T-helper 1 cell treated with Interleukin-12 subunit alpha and Interleukin-12 subunit beta and Interleukin-4 antibody, amounts not matched to agents 30 μg/mL and 1 μg/mL, for 36 hours (primary cell): ENCODE results near the gene MYEOV.

Source experiments
- H3K27ac Mint-ChIP-seq: one replicate; pipeline ENCODE4 v1.8.0; 2021; ENCODE audit warnings: mild to moderate bottlenecking, mixed read lengths
- H3K27me3 Mint-ChIP-seq: one replicate; pipeline ENCODE4 v1.8.0; 2021; ENCODE audit warnings: low read depth, mixed read lengths
- H3K36me3 Mint-ChIP-seq: one replicate; pipeline ENCODE4 v1.8.0; 2021; ENCODE audit warnings: low read depth, mixed read lengths
- H3K4me1 Mint-ChIP-seq: one replicate; pipeline ENCODE4 v1.8.0; 2021; ENCODE audit warnings: low read depth, mixed read lengths
- H3K4me3 Mint-ChIP-seq: one replicate; pipeline ENCODE4 v1.8.0; 2021; ENCODE audit warnings: mild to moderate bottlenecking, moderate library complexity, mixed read lengths
- H3K9me3 Mint-ChIP-seq: one replicate; pipeline ENCODE4 v1.8.0; 2021; ENCODE audit warnings: mixed read lengths

Gene MYEOV

DNA sequence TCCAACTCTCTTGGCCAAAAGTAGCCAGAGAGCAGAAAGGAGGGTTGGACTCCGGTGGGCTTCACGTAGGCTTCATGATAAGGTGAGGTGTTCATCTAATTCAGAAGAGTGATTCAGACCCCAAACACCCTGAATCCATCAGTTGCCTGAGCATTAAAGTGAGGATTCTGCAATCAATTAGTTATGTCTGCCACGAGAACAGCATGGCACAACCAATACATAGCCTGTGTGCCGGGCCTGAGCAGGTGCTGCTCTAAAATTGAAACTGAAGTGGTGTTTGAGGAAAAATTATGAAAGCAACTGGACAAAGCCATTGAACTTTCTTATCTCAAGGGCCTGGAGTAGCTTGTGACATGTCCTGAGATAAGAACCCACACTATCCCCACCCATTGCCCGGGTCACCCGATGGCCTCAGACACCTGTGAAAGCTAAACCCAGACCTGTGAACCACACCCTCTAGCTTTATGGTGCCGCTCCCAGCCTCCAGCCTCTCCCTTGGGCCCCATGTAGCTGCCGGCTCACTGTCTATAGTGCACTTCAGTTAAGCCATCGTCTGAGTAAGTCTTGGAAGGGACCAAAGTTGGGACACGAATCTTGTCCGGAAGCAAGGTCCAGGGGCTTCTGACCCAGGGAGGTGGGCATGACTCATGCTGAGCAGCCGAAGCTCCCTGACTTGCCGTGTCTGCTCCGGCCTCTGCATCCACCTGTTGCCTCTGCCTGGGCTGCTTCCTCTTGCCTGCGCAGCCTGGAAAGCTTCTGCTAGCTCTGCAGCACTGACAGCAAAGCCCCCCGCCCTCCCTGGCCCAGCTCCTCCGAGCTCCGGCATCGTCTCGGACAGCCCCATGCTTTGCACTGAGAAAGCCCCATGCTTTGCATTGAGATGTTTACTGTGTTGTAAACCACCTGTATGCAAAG, 5.7 kb upstream of the MYEOV start:
- no peak overlapping the region for H3K4me3 Mint-ChIP-seq
- no peaks in the 10 kb centered on the region for H3K4me1 Mint-ChIP-seq
- no peaks in the 10 kb centered on the region for H3K27me3 Mint-ChIP-seq
- H3K27ac Mint-ChIP-seq = no peak overlapping the region
- H3K36me3 Mint-ChIP-seq = no peaks in the 10 kb centered on the region
- no peaks in the 10 kb centered on the region for H3K9me3 Mint-ChIP-seq

GRCh38 chr11:69288883-69289242, 5.1 kb upstream of the MYEOV start:
- no peaks in the 10 kb centered on the region for H3K27me3 Mint-ChIP-seq
- H3K27ac Mint-ChIP-seq = no peak overlapping the region
- no peak overlapping the region for H3K4me3 Mint-ChIP-seq
- no peaks in the 10 kb centered on the region for H3K4me1 Mint-ChIP-seq
- no peaks in the 10 kb centered on the region for H3K9me3 Mint-ChIP-seq
- no peaks in the 10 kb centered on the region for H3K36me3 Mint-ChIP-seq

DNA sequence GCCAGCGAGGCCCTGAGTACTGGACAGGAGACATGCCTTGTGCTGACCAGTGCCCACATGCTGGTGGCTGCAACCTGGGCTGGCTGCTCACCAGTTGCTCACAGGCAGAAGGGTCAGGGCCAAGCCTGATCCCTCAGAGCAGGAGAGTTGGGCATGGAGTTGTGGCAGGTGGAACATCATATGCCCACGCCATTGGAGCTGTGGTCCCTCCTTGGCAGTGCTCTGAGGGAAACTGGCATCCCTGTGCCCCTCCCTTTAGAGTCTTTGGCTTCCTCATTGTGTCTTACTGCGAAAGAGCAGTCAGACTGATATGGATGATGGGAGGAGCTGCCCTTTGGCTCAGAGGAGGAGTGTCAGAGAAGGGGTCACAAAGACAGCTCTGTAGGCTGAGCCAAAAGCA, 3.1 kb upstream of the MYEOV start:
- Mint-ChIP-seq H3K9me3 (no peaks in the 10 kb centered on the region), H3K36me3 (no peaks in the 10 kb centered on the region), H3K27ac (no peak overlapping the region), H3K4me1 (peaks cover 3% of the 10 kb centered on the region), H3K27me3 (peaks cover 3% of the 10 kb centered on the region), H3K4me3 (no peak overlapping the region)

DNA sequence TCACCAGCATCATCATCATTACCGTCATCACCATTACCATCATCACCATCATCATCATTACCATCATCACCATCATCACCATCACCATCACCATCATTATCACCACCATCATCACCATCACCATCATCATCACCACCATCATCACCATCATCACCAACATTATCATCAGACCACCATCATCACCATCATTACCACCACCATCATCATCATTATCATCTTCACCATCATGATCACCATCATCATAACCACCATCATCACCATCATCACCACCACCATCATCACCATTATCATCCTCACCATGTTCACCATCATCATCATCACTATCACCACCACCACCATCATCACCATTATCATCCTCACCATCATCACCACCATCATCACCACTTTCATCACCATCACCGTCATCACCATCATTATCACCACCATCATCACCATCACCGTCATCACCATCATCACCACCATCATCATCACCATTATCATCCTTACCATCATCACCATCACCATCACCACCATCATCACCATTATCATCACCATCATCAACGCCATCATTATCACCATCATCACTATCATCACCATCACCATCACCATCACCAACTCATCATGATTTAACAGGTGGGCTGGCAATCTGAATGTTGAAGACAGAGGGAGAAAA, 2.4 kb upstream of the MYEOV start:
- H3K9me3 Mint-ChIP-seq = no peaks in the 10 kb centered on the region
- peaks cover 3% of the 10 kb centered on the region for H3K27me3 Mint-ChIP-seq
- no peak overlapping the region for H3K27ac Mint-ChIP-seq
- no peaks in the 10 kb centered on the region for H3K36me3 Mint-ChIP-seq
- no peak overlapping the region for H3K4me3 Mint-ChIP-seq
- peaks cover 5% of the 10 kb centered on the region for H3K4me1 Mint-ChIP-seq

DNA sequence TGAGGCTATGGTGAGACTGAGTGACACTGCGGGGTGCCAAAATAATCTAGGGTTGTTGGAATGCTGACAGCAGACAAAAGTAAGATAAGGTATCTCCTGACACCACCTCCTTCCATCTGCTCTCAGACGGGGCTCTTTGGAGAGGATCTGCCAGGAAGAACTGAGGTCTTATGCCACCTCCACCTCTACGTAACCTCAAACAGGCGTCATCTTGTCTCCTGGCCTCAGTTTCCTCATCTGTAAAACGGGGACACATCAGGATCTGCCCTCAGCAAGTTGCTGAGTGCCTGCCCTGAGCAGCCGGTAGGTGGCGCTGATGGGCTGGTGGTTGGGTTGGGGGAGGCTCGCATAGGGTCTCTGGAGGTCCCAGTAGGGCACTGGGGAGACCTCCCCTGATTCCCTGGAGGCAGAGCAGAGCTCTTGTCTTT, 1.7 kb upstream of the MYEOV start:
- no peak overlapping the region for H3K27ac Mint-ChIP-seq
- H3K27me3 Mint-ChIP-seq = peaks cover 3% of the 10 kb centered on the region
- no peaks in the 10 kb centered on the region for H3K36me3 Mint-ChIP-seq
- no peaks in the 10 kb centered on the region for H3K9me3 Mint-ChIP-seq
- H3K4me1 Mint-ChIP-seq = peaks cover 12% of the 10 kb centered on the region
- no peak overlapping the region for H3K4me3 Mint-ChIP-seq

GRCh38 chr11:69293087-69293486, 868 bp upstream of the MYEOV start:
- Mint-ChIP-seq H3K36me3 (no peaks in the 10 kb centered on the region), H3K4me1 (peaks cover 20% of the 10 kb centered on the region), H3K4me3 (no peak overlapping the region), H3K27me3 (peaks cover 3% of the 10 kb centered on the region), H3K27ac (no peak overlapping the region), H3K9me3 (no peaks in the 10 kb centered on the region)

- H3K27me3 Mint-ChIP-seq = peaks cover 3% of the 10 kb centered on the region
- no peaks in the 10 kb centered on the region for H3K36me3 Mint-ChIP-seq
- no peak overlapping the region for H3K4me3 Mint-ChIP-seq
- H3K9me3 Mint-ChIP-seq = no peaks in the 10 kb centered on the region
- H3K4me1 Mint-ChIP-seq = peaks cover 31% of the 10 kb centered on the region
- H3K27ac Mint-ChIP-seq = no peak overlapping the region
Measured at GRCh38 chr11:69294571-69295078, 670 bp downstream of the MYEOV start.

DNA sequence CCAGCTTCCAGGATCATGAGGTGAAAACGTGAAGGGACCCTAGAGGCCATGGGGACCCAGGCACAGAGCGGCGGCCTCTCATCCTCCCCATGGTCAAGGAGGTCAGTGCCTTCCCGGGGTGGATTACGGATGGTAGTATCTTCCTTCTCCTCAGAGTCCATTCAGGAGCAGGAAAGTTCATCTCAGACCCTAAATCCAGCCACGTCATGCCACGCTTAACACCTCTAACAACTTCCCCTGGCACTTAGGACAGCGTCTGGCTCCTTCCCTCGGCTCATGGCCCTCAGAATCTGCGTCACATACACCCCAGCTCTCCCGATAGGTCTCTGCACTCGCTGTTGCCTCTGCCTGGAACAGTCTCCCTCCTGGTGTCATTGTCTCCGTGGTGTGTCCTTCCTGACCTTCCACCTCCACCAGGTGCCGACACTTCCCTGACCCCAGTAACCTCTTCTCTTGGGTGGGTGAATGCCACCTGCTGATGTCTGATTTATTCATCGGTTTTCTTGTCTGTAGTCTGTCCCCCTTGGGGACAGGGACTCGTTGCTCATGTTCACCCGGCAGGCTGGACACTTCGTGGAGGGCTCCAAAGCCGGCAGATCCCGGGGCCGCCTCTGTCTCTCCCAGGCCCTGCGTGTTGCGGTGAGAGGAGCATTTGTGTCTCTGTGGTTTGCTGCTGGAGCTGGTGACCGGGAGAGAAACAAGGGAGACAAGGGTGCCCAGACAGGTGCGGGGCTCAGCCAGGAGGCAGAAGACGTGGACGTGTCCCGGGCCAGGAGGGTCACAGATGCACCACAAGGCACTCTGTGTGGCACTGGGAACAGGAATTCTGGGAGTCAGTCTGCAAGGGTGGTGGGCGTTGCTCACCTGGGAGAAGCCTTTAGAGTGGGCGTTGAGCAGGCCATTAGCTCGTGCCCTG, 1.4 kb downstream of the MYEOV start:
- Mint-ChIP-seq H3K27me3 (peaks cover 3% of the 10 kb centered on the region), H3K4me1 (peaks cover 31% of the 10 kb centered on the region), H3K9me3 (no peaks in the 10 kb centered on the region), H3K4me3 (peak overlapping the region; percentile 30), H3K36me3 (no peaks in the 10 kb centered on the region), H3K27ac (no peak overlapping the region)

DNA sequence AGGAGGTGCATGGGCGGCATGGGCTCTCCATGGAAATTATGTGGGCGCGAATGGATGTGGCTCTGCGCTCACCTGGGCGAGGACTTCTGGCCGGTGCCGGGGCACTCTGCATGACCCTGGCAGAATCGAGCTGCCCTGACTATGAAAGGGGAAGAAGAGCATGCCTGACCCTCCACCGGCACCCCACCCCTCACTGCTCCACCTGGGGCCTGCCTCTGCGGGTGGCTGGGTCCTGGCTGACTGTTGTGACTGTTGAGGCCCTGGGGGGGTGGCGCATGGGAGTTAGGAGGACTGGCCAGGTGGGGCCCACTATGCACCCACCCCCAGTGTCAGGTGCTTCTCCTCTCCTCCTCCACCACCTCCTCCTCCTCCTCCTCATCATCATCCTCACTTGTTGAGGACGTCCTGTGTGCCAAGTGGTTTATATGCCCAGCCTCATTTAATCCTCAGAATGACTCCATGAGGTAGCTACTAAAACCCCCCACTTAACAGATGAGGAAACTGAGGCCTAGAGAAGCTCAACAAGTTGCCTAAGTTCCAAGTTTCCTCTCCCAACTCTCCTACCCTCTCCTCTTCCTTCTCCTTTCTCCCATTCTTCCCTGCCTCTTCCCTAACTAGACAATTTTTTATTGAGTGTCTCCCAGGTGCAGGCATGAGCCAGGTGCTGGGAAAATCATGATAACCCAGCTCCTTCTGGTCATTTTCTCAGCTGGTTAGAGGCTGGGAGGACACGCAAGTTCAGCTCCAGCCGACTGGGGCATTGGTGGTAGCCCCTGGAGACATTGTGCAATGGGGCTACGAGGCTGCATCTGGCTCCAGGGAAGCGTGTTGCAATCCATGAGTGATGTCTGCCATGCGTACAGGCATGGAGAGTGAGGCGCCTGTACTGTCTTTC, 2.3 kb downstream of the MYEOV start:
- Mint-ChIP-seq H3K9me3 (no peaks in the 10 kb centered on the region), H3K27ac (peak overlapping the region; percentile 50), H3K27me3 (peaks cover 3% of the 10 kb centered on the region), H3K36me3 (no peaks in the 10 kb centered on the region), H3K4me3 (peak overlapping the region; percentile 48), H3K4me1 (peaks cover 36% of the 10 kb centered on the region)

DNA sequence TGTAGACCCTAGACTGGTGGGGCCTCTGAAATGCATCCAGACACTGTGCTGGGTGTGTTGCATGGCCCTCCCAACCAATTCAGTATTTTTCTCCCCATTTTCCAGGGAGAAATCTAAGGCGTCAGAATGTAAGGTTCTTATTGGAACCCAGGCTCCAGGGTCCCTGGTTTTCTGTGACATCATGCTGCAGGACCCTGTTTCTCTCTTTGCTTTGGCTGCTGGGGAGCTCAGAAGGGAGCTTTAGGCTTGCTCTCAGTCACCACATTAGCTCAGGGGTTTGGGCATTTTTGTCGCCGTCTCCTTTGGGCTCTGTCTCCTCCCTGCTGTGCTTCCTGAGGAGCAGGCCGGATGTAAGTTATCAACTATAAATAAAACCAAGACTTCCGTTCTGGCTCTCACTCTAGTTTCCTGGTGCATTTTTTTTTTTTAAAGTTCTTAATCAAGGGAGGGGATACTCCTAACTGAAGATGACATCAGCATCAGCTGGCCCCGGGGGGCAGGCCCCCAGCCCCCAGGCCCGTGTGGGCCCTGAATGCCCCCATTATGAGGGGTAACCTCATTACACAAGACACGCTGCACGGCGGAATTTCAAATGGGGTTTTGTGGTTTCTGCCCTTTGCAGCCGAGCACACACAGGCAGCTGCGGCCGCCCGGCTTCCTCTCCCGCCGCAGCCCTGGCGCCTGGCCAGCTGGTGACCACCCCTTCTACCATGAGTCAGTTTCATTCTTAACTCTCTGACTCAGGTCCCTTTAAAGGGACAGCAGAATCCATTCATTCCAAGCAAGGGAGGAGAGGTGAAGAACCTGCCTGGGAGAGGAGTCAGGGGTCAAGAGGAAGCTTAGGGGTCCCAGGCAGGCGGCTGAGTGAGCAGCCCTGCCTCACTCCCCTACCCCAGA, 3.2 kb downstream of the MYEOV start:
- Mint-ChIP-seq H3K36me3 (no peaks in the 10 kb centered on the region), H3K4me3 (peak overlapping the region; percentile 48), H3K27ac (peak overlapping the region; percentile 91), H3K27me3 (peaks cover 3% of the 10 kb centered on the region), H3K4me1 (peaks cover 36% of the 10 kb centered on the region), H3K9me3 (no peaks in the 10 kb centered on the region)

GRCh38 chr11:69297787-69298266, 3.9 kb downstream of the MYEOV start:
- Mint-ChIP-seq H3K4me1 (peaks cover 38% of the 10 kb centered on the region), H3K27me3 (peaks cover 3% of the 10 kb centered on the region), H3K36me3 (no peaks in the 10 kb centered on the region), H3K27ac (peak overlapping the region; percentile 91), H3K4me3 (peak overlapping the region; percentile 75), H3K9me3 (no peaks in the 10 kb centered on the region)

DNA sequence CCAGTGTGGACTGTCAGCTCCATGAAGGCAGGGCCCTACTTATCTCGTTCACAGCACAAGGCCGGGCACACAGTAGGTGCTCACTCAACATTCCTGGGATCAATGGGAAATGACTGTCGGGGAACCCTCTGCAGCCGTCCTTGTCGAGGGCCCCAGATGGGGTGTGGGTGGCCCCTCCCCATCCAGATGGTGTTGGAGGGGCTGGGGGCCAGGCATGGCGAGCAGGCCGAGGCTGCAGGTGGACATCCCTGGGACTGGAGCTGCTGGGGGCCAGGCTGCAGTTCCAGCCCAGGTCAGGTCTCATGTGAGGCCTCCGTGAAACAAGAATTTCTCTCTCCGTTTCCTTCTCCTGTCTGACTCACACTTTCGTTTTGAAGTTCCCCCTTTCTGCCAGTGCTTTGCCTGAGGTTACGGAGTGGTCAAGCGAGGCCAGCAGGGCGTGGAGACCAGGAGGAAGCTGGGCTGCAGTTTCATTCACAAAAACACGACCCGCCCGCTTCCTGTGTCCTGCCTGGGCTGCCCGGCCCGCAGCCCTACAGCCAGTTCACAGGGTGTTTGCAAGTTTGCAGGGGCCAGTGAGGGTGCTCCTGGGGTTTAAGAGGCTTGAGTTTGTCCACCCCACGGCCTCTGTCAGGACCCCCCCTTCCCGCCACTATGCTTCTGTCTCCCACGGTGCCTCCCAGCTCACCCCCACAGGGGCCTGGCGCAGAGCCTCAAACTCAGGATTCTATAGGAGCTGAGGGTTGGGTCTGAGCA, 4.5 kb downstream of the MYEOV start:
- Mint-ChIP-seq H3K36me3 (no peaks in the 10 kb centered on the region), H3K27me3 (peaks cover 3% of the 10 kb centered on the region), H3K27ac (peak overlapping the region; percentile 91), H3K4me3 (peak overlapping the region; percentile 75), H3K4me1 (peaks cover 38% of the 10 kb centered on the region), H3K9me3 (no peaks in the 10 kb centered on the region)
